ENCODE results near the gene FHOD3.

- TF ChIP-seq GATA3 (IDR thresholded peaks at IDR 0.05; ENCODE audit: low read depth, low read length) (no peak), GATA2 (IDR thresholded peaks at IDR 0.05; ENCODE audit: low read depth, low read length) (no peak)
Observed at GRCh38 chr18:36695806-36696205, 398.3 kb downstream of the FHOD3 start.

Measured in SH-SY5Y (cell line).